Activated CD8-positive, alpha-beta memory T cell treated with anti-CD3 and anti-CD28 coated beads, Interleukin-2, amount 50 U/mL, for 4 hours (primary cell): ENCODE results near the gene ELL.
"Not testable (repeated sequence)": the region's sequence is repeated elsewhere in the genome, so short reads cannot be mapped to it uniquely, and the experiment has no call there.

Source experiments
- DNase-seq: peaks from one replicate; pipeline ENCODE4 v3.0.0-alpha.2; 2020

ELL gene

DNA sequence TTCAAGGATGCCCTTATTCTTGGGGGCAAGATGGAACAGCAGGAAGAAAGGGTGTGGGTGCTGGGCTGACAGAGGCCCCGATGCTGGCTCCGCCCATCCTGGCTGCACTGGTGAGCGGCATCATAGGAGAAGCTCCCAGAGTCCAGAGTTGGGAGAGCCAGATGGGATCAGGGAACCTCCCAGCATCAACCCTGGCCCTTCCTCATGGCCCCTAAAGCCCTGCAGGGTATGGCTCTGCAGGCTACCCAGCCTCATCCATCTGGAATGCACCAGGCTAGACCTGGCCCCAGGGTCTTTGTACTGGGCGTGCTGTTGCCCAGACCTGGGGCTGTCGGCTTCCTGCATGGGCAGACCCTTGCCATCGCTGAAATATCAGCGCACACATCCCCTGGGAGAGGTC, 7.9 kb upstream of the ELL start:
- DNase-seq: no peak

DNA sequence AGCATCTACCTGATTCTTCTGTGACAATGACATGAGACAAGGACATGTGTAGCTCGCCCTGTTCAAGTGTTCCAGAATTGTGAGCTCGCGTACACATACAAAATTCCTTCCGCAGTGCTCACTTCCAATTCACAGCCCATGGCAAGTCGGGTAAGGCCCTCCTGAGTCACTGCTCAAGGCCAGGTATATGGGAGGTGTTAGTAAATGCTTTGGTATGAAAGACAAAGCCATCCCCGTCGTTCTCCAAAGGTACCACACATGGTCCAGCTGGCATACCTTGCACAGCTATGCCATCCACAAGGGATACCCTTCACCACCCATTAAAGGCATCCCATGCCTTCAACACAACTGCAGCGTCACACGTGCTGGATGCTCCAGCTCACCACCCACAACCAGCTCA, 4.4 kb upstream of the ELL start:
- DNase-seq: no peak

DNA sequence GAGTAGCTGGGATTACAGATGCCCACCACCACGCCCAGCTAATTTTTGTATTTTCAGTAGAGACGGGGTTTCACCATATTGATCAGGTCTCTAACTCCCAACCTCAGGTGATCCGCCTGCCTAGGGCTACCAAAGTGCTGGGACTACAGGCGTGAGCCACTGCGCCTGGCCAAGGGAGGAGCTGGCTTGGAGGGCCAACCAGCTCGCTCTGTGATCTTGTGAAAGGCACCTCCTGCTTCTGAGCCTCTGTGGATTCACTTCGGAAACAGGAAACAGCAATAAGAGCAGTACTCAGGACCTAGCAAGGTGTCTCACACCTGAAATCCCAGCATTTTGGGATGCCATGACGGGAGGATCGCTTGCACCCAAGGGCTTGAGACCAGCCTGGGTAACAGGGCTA, 2.0 kb upstream of the ELL start:
- no peak for DNase-seq

DNA sequence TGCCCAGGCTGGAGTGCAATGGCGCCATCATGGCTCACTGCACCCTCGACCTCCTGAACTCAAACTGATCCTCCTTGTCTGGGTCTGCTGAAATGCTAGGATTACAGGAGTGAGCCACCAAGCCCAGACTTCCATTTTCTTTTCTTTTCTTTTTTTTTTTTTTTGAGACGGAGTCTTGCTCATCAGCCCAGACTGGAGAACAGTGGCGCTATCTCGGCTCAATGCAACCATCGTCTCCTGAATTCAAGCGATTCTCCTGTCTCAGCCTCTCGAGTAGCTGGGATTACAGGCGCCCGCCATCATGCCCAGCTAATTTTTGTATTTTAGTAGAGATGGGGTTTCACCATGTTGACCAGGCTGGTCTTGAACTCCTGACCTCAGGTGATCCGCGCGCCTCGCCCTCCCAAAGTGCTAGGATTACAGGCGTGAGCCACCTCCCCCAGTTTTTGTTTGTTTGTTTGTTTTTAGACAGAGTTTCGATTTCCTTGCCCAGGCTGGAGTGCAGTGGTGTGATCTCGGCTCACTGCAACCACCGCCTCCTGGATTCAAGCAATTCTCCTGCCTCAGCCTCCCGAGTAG, 1.1 kb upstream of the ELL start:
- DNase-seq: not testable (repeated sequence)

DNA sequence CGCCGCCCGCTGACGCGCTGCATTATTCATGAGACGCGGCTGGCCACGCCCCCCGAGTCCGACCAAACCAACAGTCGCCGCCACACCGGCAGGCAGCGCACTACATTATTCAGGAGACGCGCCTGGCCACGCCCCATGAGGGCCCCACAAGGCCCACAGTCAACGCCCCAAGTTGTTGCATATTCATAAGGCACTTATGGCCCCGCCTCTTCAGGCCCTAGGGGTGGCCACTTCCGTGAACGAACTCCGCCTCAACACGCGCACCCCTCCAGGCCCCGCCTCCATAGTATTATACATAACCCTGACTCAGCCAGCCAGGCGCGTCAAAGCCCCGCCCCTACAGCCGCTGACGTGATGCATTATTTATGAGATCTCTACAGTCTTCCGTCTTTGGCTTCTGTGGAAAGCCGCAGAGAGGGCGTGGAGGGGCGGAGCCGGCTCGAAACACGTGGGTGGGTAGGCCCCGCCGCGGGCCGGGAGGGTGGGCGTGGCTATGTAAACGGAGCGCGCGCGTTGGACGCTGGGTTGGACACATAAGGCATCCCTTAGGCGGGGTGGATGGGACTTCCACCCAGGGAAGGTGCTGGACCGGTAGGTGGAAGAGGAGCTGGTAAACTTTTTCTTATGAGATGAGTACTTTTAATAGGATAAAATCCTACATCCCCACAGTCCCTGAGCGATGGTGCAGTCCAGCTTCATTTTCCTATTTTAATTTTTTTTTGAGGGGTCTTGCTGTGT, 423 bp upstream of the ELL start:
- peak; percentile 100 for DNase-seq

DNA sequence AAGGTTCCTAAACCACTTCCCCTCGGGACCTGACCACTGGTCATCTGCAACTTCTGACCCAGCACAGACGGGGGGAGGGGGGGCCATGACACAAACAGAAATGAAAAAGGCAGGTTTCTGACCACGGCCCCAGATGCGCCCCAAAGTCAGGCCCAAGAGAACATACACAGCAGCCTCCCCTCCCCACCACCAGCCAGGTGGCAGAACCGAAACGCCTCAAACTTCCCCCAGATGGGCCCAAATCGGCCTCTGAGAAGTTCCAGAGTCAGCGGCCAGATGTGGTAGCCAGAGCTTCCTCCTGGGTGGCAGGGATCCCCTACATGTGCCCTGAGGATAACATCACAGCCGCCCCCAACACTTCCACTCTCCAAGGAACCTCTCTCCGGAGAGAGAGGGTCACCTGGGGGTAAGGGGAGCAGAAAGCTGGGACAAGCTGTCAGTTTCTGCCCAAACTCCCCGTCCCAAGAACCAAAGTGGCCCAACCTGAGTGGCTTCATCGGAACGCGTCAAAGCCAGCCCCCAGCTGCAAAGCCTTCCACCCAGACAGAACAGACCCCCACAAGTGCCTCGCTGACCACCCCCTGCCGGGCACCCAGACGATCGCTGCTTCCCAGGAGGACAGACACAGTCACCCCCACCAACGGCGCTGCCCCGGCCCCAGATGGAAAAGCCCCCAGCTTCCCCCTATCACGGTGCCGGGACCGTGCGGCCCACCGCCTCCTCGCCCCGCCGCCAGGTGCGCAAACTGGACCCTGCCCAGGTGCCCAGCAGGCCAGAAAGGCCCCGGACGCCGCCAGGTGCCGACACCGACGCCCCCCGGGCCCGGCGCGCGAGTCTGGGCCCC, 800 bp downstream of the ELL start:
- DNase-seq: peak; percentile 34

DNA sequence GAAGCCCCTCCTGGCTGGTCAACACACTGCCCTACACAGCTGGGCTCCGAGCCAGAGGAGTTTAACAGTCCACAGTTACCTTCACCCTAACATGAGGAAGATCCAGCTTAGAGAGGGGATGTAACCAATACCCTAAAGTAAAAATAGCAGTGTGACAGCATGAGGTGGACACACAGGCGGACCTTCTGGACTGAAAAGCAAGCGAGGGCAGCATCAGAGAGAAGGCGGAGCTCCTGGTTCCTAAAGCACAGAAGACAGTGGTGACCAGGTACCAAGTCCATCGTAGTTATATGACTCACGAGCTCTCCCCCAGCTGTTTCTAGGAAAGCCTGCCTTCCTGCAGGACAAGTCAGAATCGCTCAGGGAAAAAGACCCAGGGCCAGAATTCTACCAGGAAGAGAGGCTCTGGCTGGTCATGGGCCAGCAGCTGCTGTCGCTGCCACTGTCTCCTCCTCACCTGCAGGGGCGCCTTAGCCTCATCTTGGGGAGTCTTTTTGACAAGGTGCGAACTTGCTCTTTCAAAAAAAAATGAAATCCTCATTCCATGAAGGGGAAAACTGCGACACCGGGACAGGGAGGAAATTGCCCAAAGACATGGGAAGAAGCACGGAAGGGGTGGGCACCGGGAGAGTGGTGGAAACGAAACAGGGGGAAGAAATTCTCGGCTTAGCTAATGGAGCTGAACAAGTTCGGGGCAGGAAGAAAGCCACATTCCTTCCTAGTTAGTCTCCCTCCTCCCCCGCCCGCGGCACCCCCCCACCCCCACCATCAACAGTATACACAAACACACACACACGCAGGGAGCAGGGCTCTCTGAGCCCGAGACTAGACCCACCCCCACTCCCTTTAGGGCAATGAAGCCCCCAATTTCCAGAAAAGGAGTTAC, 1.7 kb downstream of the ELL start:
- peak; percentile 56 for DNase-seq

DNA sequence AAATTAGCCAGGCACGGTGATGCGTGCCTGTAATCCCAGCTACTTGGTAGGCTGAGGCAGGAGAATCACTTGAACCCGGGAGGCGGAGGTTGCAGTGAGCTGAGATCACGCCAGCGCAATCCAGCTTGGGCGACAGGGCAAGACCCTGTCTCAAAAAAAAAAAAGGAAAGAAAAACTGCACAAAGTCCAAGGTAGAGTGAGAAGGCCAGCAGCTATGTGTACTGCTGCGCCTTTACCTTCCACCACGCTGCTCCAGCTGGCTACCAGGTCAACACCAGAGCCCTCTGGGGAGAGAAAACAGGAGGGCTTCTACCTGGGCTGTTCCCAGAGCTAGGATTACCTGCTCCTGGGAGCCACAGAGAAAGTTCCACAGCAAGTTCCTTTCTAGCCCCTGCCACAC, 3.2 kb downstream of the ELL start:
- no peak for DNase-seq

DNA sequence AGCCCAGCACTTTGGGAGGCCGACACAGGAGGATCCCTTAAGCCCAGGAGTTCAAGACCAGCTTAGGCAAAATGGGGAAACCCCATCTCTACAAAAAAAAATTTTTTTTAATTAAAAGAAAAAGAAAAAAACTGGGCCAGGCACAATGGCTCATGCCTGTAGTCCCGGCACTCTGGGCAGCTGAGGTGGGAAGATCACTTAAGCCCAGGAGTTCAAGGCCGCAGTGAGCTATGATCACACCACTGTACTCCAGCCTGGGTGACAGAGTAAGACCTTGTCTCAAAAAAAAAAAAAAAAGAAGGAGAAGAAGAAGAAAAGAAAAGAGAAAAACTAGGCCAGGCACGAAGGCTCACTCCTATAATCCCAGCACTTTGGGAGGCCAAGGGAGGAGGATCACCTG, 4.3 kb downstream of the ELL start:
- DNase-seq: no peak

DNA sequence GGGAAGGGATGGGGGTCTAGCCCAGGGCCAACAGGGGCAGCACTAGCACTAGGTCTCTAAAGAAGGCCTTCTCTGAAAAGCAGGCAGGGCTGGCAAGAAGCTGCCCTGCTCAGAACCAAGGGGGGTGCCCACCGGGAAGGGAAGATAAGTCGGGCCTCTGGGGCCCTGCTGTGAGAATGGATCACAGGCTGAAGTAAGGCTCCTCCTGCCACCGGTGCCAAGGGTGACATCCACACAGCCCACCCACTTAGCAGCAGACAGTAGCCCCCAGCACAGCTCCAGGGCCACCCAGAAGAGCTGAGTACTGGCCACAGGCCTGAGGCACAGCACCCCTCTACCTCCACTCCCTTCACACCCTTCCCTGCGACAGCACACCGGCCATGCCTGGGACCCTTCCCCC, 5.9 kb downstream of the ELL start:
- no peak for DNase-seq

DNA sequence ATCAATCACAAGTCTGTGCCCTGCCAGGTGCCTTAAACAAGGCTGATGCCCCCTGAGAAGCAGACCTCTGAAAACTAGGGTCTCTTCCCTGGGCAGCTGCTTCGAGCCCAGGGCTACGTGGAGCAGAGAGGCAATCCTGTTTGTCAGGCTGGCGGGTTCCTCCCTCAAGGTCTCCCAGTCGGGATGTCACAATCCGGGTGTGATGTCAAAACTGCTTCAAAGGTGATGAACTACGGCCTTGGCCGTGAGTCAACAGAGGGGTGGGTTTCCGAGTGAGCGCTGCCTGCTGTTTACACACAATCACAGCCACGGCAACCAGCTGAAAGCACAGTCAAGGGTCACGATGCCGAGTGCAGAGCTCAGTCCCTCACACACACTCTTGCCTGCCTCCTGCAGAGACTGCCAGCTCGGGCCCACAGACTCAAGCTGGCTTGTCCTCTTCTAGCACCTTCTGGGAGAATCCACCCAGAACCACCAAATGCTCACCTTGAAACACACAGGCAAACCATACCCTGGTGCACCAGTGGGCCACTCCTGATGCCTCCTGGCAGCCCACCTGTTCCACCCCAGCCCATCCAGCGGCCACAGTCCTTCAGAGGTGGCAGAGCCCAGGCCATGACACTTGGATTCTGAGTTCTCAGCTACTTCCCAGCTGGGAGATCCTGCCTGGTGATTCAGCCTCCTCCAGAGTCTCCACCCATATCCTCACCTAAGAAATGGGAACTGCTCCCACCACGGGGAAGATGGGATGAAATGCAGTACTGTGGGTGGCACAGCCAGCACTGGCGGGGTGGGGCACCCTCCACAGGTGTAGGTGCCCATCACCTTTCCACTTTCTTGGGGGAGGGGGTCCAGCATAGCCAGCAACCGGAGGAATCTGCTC, 6.8 kb downstream of the ELL start:
- no peak for DNase-seq

DNA sequence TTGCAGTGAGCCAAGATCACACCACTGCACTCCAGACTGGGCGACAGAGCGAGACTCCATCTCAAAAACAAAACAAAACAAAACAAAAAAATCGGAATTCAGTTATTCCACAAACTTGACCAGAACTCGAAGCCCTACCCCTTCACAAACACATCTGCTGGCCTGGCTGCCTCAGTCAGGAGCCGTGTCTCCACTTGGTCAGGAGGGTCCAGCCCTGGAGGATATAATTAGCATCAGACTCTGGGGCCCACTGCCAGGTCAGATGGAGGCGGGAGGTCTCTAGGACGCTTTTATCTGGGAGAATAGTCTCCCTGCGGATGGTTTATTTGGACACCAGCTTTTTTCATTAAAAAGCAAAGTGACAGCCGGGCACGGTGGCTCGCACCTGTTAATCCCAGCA, 8.0 kb downstream of the ELL start:
- DNase-seq: no peak

DNA sequence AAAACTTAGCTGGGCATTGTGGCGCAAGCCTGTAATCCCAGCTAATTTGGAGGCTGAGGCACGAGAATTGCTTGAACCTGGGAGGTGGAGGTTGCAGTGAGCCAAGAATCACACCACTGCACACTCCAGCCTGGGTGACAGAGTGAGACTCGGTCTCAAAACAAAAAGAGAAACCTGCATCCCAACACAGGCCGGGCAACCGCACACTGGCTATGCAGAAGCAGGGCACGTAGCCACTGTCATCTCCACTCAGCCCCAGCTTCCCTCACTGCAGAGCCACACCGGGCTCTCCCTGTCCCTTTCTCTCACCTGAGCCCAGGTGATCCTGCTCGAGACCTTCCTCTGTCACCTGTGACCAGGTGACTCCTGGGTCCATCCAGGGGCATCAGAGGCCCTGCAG, 11.7 kb downstream of the ELL start:
- no peak for DNase-seq

DNA sequence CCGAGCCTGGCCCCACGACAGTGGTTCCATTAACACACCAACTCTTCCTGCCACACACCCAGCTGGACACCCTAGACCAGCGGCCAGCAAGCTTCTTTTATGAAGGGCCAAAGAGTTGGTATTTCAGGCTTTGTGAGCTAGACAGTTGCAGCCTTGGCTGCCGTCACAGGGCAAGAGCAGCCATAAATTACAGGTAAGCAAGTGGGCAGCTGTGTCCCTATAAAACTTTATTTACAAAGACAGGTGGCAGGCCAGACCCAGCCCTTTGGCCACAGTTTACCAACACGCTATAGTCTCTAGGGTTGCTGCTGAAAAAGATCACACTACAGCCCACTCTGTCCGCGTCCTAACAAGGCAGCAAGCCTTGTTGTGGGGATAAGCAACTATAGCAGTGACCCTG, 13.3 kb downstream of the ELL start:
- no peak for DNase-seq

DNA sequence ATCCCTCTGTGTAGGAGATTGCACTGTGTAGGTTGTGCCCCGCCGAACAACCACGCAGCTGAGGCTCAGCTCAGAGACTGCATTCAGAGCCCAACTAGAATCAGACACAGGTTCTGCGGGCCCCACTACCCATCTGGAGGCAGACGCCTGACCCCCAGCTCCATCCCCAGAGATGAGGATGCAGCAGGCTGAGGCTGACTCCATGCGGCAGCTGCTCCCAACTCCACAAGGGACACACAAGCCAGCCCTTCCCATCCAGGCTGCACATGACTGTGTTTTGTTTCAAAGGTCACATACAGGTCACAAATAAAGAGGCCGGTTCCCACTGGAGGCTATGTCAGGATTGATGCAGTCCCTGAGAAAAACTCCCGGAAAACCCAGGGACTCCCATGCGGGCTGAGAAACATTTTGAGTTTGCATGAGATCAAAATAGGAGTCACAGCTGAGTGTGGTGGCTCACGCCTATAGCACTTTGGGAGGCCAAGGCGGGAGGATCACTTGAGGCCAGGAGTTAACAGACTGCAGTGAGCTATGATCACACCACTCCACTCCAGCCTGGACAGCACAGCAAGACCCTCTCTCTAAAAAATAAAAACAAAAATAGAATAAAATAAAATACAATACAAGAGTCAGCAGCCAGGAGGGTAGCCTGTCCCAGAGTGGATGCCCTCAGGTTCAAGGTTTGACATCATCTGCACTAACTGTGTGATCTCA, 14.0 kb downstream of the ELL start:
- no peak for DNase-seq

DNA sequence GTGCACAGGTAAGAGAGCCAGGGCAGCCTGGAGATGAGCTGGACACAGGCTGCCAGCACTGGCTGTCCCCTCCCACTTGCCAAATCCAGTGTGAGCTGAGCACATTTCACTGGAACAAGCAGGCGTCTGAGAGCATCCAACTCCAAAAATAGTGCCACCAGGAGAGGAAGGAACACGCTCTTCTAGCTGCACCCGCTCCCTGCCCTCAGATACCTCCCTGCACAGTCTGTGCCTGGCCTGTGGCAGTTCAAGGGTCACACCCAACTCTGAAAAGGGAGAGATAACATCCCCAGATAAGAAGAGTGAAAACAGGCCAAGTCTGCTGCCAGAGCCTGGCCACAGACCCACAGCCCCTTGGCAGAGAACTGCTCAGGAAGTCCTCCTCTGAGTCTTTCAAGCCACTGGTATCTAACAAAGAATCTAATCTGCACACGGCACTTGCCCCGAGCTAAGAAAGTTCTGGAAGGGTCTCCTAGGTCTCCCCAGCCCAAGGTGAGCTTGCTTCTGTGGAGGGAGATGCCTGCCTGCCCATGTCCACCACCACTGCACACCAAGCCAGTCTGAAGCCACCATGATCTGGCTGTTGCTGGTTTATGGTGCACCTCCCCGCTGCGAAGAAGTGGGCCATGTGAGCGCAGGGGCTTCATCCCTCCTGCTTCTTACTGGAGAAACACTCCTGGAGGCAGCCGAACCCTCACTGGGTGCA, 14.7 kb downstream of the ELL start:
- no peak for DNase-seq

DNA sequence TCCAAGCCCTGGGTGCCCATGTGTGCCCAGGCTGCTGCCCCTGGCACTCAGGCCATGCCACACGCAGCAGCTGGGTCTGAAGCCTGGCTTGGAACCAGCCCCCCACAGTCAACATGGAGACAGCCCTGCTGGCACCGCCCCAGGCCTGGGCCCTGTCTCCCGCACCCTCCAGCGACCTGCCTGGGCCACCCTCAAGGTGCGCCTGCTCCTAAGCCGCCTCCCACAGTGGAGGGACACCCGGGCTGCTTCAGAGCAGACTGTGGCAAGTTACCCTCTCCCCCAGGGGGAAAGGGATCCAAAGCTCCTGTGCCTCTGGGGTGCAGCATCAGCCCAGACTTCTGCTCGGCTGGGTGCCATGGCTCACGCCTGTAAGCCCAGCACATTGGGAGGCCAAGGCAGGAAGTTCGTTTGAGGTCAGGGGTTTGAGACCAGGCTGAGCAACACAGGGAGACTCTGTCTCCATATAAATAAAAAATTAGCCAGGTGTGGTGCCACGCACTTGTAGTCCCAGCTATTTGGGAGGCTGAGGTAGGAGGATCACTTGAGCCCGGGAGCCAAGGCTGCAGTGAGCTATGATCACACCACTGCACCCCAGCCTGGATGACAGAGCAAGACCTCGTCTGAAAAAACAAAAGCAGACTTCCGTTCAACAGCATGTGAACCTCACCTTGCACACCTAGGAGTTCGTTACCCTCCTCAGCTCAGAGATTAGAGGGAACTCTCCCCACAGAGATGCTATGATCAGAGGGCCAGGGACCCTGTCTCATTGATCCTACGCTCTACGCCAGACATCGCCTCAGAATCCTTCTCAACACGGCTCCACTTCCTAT, 15.6 kb downstream of the ELL start:
- DNase-seq: no peak

DNA sequence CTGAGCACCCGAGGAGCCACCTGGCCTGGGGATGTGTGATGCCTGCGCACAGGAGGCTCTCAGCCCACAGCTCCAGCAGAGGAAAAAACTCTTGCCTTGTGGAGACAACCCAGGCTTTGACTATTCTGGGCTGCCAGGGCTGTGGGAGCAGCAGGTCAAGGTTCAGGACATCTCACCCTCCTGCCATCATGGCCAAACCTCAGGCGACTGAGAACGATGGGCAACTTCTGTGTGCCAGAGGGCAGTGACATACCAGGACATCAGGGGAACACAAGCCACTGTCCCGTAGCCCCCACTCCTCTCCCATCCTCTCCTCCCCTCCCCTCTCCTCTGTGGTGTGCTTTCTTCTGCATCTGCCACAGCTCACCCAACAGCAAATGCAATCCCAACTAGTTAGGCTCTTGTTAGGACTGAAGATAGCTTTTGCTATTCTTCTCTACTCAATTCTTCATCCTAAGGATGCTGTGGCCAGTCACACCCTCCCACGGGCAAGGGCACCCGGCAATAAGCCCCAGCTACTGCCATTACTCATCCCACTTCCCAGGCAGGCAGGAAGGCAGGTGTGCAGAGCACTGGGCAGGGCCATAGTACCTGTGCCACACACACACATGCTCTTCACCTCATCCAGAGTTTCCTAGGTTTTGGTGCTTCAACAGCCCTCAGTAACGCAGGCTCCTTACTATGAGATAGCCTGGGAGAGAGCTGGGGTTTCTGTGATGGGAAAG, 16.8 kb downstream of the ELL start:
- DNase-seq: no peak
